Panc1 (cell line): ENCODE data around the gene USP4. TPM values are rescaled to one million over a fixed set of nuclear protein-coding genes. Genes with fewer than 3 reads are reported as not detected.

Experiments
- ATAC-seq: fragments of 200-7000 bp; cut with Tn5 transposase; 2 replicates; pipeline ENCODE4 v1.9.1; 2020; ENCODE audit warnings: mild to moderate bottlenecking, moderate library complexity
- BruUV-seq: library from RNA; stranded (reverse); fragments of 400-500 nt; replicated peaks from 2 replicates; lab custom pipeline; 2021; lab: Mats Ljungman, UMichigan
- CTCF ChIA-PET: fragments of 300-600 bp; sonication (Branson Sonifier 250); formaldehyde crosslinking; loops from one replicate; lab custom pipeline; 2022; ENCODE audit warnings: antibody characterized with exemption; lab: Charles Lee
- POLR2A ChIA-PET: fragments of 300-600 bp; sonication (Branson Sonifier 250); formaldehyde crosslinking; loops from one replicate; lab custom pipeline; 2022; ENCODE audit warnings: antibody characterized with exemption; lab: Charles Lee
- DNase-seq: peaks from one replicate; pipeline ENCODE4 v3.0.0-alpha.2; 2010; ENCODE audit warnings: low read depth, low spot score
- H3K27ac ChIP-seq: 2 replicates; pipeline ENCODE4 v1.5.1; 2011; ENCODE audit warnings: mild to moderate bottlenecking, low read length, inconsistent platforms
- H3K27me3 ChIP-seq: fragments of 200-500 bp; sonication (Bioruptor generic); 2 replicates; pipeline ENCODE4 v1.6.0; 2014; ENCODE audit warnings: low read length, inconsistent platforms; ENCODE audit not compliant: control insufficient read depth, insufficient read depth
- H3K36me3 ChIP-seq: fragments of 200-500 bp; sonication (Bioruptor generic); 2 replicates; pipeline ENCODE4 v1.5.1; 2014; ENCODE audit warnings: inconsistent platforms, mild to moderate bottlenecking, low read length, moderate library complexity; ENCODE audit not compliant: control insufficient read depth, insufficient read depth
- H3K4me1 ChIP-seq: 2 replicates; pipeline ENCODE4 v1.5.1; 2011; ENCODE audit warnings: inconsistent platforms, mild to moderate bottlenecking, low read length, moderate library complexity; ENCODE audit not compliant: control insufficient read depth, insufficient read depth
- H3K4me3 ChIP-seq, 2 experiments: 2 replicates each; pipeline ENCODE4 v1.5.1; 2011 to 2012; ENCODE audit warnings: low read depth in 2 of 2, low read length in 2 of 2, mild to moderate bottlenecking in 2 of 2, inconsistent platforms in 1 of 2, moderate library complexity in 1 of 2
- H3K9me3 ChIP-seq: fragments of 200-500 bp; sonication (Bioruptor generic); 2 replicates; pipeline ENCODE4 v1.5.1; 2014; ENCODE audit warnings: low read depth, mild to moderate bottlenecking, inconsistent platforms, low read length, moderate library complexity; ENCODE audit not compliant: control insufficient read depth, insufficient read depth
- POLR2AphosphoS5 ChIP-seq: IDR thresholded peaks from 2 replicates; pipeline ENCODE4 v1.6.1; 2012; ENCODE audit warnings: mild to moderate bottlenecking, low read depth, low read length, moderate library complexity
- SIN3A ChIP-seq: IDR thresholded peaks from 2 replicates; pipeline ENCODE4 v1.6.1; 2012; ENCODE audit warnings: low read depth, mild to moderate bottlenecking, low read length, moderate library complexity, borderline replicate concordance; ENCODE audit not compliant: insufficient read depth
- TCF7L2 ChIP-seq: IDR thresholded peaks from 2 replicates; pipeline ENCODE4 v1.6.1; 2011; ENCODE audit warnings: mild to moderate bottlenecking, low read depth, low read length, inconsistent platforms
- in situ Hi-C: cut with HindIII; loops from 2 replicates; pipeline ENCODE4 v1.10.0; 2016; ENCODE audit warnings: low sequenced_read_pairs, low pct_unique_long_range_greater_than_20kb
- intact Hi-C: fragments of 100-400 bp; cut with micrococcal nuclease; formaldehyde crosslinking; loops from one replicate; pipeline ENCODE4 v1.10.0; 2022; ENCODE audit not compliant: unreplicated experiment
- total RNA-seq: library from RNA; stranded (reverse); gene quantifications from one replicate; pipeline ENCODE4 v1.2.1, GENCODE V29; 2021; ENCODE audit not compliant: unreplicated experiment
- TF ChIP-seq, protein P1 (sequence below): fragments of 450-650 bp; IDR thresholded peaks from 2 replicates; pipeline ENCODE4 v1.5.1; 2017; ENCODE audit warnings: mild to moderate bottlenecking
- TF ChIP-seq, protein P2 (sequence below), 2 experiments: IDR thresholded peaks; 2 replicates each; pipeline ENCODE4 v1.6.1; 2011 to 2012; ENCODE audit warnings: low read depth in 2 of 2, control low read depth in 1 of 2, low read length in 1 of 2, mild to moderate bottlenecking in 1 of 2, moderate library complexity in 1 of 2; ENCODE audit not compliant: insufficient read depth in 1 of 2

The USP4 gene
- total RNA-seq, 1 experiment from 2014 or later = 39.9 TPM

DNA sequence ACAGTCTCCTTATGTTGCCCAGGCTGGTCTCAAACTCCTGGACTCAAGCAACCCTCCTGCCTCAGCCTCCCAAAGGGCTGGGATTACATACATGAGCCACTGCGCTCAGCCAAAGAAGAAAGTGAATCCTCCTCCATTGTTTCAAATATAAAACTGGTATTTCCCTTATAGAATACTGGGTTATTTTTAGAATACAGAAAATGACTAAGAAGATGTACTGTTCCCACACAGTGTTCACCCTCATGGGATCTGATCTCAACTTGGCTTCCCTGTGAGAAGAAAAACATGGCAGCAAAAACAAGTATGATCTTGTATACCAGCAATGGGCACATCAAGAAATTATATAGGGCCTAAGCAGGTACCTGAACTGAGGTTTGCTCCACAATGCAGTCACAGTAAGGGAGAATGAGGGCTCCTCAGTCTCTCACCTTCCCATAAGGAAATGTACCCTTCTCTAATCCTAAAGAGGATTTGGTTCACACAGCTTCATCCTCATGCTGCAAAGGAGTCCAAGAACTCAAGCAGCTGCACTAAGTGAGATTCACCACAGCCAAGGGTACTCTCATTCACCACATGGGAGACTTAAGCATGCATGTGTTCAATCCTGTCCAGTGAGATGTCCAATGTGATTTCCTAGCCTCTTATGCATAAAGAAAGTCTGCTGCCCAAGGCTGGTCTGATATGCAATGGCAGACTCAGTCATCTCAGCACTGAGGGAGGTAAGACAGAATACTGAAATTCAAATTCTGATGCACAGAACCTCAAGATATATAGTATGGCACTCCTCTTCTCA lies 25.8 kb downstream of the USP4 start:
- in situ Hi-C loops = no loop called here
- no peaks in the 10 kb centered on the region for H3K4me1 ChIP-seq

DNA sequence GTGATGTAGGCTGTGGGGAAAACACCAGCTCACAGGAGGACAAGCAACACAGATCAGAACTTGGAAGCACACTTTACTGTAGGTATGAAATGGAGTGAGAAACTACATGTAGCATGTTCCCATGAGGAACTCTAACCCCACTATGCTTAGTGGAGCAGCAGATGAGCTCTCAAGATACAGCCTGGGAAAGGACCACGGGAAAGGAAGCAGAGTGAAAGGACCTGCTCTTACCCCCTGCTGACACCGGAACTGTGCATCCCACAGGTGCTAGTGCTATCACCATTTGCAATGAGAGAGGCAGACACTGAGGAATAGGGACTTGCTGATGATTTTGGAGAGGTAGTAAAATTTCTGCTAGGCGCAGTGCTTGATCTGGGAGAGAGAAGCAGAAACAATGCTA lies 28.6 kb downstream of the USP4 start:
- CTCF ChIA-PET = no interaction called here
- POLR2A ChIA-PET = no interaction called here
- Histone ChIP-seq H3K9me3 (no peaks in the 10 kb centered on the region), H3K36me3 (no peaks in the 10 kb centered on the region; the same call in 1 of the 2 replicates), H3K4me3 (no peak overlapping the region), H3K27ac (no peak overlapping the region), H3K4me1 (no peaks in the 10 kb centered on the region), H3K27me3 (no peaks in the 10 kb centered on the region)
- intact Hi-C loops = no loop called here
- in situ Hi-C loops = no loop called here
- TF ChIP-seq TCF7L2 = no peak
- TF ChIP-seq, protein P1, sequence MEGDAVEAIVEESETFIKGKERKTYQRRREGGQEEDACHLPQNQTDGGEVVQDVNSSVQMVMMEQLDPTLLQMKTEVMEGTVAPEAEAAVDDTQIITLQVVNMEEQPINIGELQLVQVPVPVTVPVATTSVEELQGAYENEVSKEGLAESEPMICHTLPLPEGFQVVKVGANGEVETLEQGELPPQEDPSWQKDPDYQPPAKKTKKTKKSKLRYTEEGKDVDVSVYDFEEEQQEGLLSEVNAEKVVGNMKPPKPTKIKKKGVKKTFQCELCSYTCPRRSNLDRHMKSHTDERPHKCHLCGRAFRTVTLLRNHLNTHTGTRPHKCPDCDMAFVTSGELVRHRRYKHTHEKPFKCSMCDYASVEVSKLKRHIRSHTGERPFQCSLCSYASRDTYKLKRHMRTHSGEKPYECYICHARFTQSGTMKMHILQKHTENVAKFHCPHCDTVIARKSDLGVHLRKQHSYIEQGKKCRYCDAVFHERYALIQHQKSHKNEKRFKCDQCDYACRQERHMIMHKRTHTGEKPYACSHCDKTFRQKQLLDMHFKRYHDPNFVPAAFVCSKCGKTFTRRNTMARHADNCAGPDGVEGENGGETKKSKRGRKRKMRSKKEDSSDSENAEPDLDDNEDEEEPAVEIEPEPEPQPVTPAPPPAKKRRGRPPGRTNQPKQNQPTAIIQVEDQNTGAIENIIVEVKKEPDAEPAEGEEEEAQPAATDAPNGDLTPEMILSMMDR = no peak
- no peak for TF ChIP-seq POLR2AphosphoS5
- no peak for TF ChIP-seq SIN3A
- TF ChIP-seq, protein P2, sequence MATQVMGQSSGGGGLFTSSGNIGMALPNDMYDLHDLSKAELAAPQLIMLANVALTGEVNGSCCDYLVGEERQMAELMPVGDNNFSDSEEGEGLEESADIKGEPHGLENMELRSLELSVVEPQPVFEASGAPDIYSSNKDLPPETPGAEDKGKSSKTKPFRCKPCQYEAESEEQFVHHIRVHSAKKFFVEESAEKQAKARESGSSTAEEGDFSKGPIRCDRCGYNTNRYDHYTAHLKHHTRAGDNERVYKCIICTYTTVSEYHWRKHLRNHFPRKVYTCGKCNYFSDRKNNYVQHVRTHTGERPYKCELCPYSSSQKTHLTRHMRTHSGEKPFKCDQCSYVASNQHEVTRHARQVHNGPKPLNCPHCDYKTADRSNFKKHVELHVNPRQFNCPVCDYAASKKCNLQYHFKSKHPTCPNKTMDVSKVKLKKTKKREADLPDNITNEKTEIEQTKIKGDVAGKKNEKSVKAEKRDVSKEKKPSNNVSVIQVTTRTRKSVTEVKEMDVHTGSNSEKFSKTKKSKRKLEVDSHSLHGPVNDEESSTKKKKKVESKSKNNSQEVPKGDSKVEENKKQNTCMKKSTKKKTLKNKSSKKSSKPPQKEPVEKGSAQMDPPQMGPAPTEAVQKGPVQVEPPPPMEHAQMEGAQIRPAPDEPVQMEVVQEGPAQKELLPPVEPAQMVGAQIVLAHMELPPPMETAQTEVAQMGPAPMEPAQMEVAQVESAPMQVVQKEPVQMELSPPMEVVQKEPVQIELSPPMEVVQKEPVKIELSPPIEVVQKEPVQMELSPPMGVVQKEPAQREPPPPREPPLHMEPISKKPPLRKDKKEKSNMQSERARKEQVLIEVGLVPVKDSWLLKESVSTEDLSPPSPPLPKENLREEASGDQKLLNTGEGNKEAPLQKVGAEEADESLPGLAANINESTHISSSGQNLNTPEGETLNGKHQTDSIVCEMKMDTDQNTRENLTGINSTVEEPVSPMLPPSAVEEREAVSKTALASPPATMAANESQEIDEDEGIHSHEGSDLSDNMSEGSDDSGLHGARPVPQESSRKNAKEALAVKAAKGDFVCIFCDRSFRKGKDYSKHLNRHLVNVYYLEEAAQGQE (IDR thresholded peaks at IDR 0.05; ENCODE audit: insufficient read depth in 1 of 2, low read depth in 2 of 2, low read length in 1 of 2) = no peak
- ATAC-seq (no peak), DNase-seq (no peak)
- BruUV-seq = no TSS peak

More for the DNA sequence above, 25.8 kb downstream of the USP4 start:
- POLR2A ChIA-PET = interaction anchor here (0.7 kb wide), 1 partner anchor 23 kb away, joined by 3 read pairs; no protein-coding TSS in a partner anchor
- ATAC-seq = no peak
- no peak overlapping the region for H3K27ac ChIP-seq
- BruUV-seq = no TSS peak
- no peaks in the 10 kb centered on the region; the same call in 1 of the 2 replicates for H3K36me3 ChIP-seq
- H3K4me3 ChIP-seq = no peak overlapping the region
- no peaks in the 10 kb centered on the region for H3K27me3 ChIP-seq
- no peak for TF ChIP-seq TCF7L2
- TF ChIP-seq SIN3A = no peak
- no peak for TF ChIP-seq POLR2AphosphoS5
- TF ChIP-seq, protein P1 = no peak
- TF ChIP-seq, protein P2 (IDR thresholded peaks at IDR 0.05; ENCODE audit: insufficient read depth in 1 of 2, low read depth in 2 of 2, low read length in 1 of 2) = no peak
- no peak for DNase-seq
- H3K9me3 ChIP-seq = no peaks in the 10 kb centered on the region
- CTCF ChIA-PET = no interaction called here
- intact Hi-C loops = no loop called here
